GM11168 (cell line): ENCODE data around the gene XRCC5.

Experiments used
- in situ Hi-C: fragments of 300-500 bp; cut with MboI; formaldehyde crosslinking; loops from one replicate; pipeline ENCODE4 v1.12.0; 2022; ENCODE audit warnings: low sequenced_read_pairs; ENCODE audit not compliant: unreplicated experiment

Gene XRCC5

GRCh38 chr2:216216951-216217903 lies 108.1 kb downstream of the XRCC5 start:
- in situ Hi-C loops = no loop called here

- in situ Hi-C loops = no loop called here
Observed at GRCh38 chr2:216217904-216218260, 108.7 kb downstream of the XRCC5 start.

GRCh38 chr2:216219861-216220260 lies 110.7 kb downstream of the XRCC5 start:
- in situ Hi-C loops = loop anchor here (10.0 kb wide), 1 partner anchor 185 kb away; no protein-coding TSS in a partner anchor

GRCh38 chr2:216220976-216221375 lies 111.8 kb downstream of the XRCC5 start:
- in situ Hi-C loops = loop anchor here (10.0 kb wide), 1 partner anchor 184 kb away; no protein-coding TSS in a partner anchor

- in situ Hi-C loops = loop anchor here (10.0 kb wide), 1 partner anchor 183 kb away; no protein-coding TSS in a partner anchor
Observed at GRCh38 chr2:216221811-216222210, 112.7 kb downstream of the XRCC5 start.

- in situ Hi-C loops = loop anchor here (10.0 kb wide), 1 partner anchor 182 kb away; no protein-coding TSS in a partner anchor
Observed at GRCh38 chr2:216222650-216223352, 113.7 kb downstream of the XRCC5 start.

- in situ Hi-C loops = loop anchor here (10.0 kb wide), 1 partner anchor 180 kb away; no protein-coding TSS in a partner anchor
Observed at GRCh38 chr2:216224388-216224787, 115.2 kb downstream of the XRCC5 start.

GRCh38 chr2:216229277-216229914 lies 120.2 kb downstream of the XRCC5 start:
- in situ Hi-C loops = loop anchor here (10.0 kb wide), 1 partner anchor 175 kb away; no protein-coding TSS in a partner anchor

GRCh38 chr2:216231867-216232266 lies 122.7 kb downstream of the XRCC5 start:
- in situ Hi-C loops = no loop called here

GRCh38 chr2:216232721-216233120 lies 123.6 kb downstream of the XRCC5 start:
- in situ Hi-C loops = no loop called here

GRCh38 chr2:216233281-216233995 lies 124.3 kb downstream of the XRCC5 start:
- in situ Hi-C loops = no loop called here

GRCh38 chr2:216234106-216234505 lies 125.0 kb downstream of the XRCC5 start:
- in situ Hi-C loops = no loop called here

- in situ Hi-C loops = no loop called here
Observed at GRCh38 chr2:216235462-216235861, 126.3 kb downstream of the XRCC5 start.

GRCh38 chr2:216235896-216236295 lies 126.7 kb downstream of the XRCC5 start:
- in situ Hi-C loops = no loop called here

GRCh38 chr2:216236486-216236885 lies 127.3 kb downstream of the XRCC5 start:
- in situ Hi-C loops = no loop called here

- in situ Hi-C loops = no loop called here
Observed at GRCh38 chr2:216242365-216242764, 133.2 kb downstream of the XRCC5 start.

GRCh38 chr2:216243026-216243425 lies 133.9 kb downstream of the XRCC5 start:
- in situ Hi-C loops = no loop called here

GRCh38 chr2:216245391-216245975 lies 136.3 kb downstream of the XRCC5 start:
- in situ Hi-C loops = no loop called here

GRCh38 chr2:216246766-216247165 lies 137.6 kb downstream of the XRCC5 start:
- in situ Hi-C loops = no loop called here
